Peyer's patch (tissue), 4 donors: ENCODE measurements around the gene GNB5.

ENCODE experiments used
- CTCF ChIP-seq, 6 experiments: fragments of 450-650 bp in 4 of 6; fragments of 200-600 bp in 2 of 6; sonication (generic) in 1 of 6; IDR thresholded peaks; one replicate each; pipeline ENCODE4 v1.5.1; 2017 to 2019; ENCODE audit warnings: antibody characterized with exemption in 6 of 6, mild to moderate bottlenecking in 3 of 6, moderate library complexity in 1 of 6
- POLR2A ChIP-seq, 2 donors: fragments of 450-650 bp; IDR thresholded peaks; one replicate each; pipeline ENCODE4 v1.5.1; 2017; ENCODE audit warnings: antibody characterized with exemption in 2 of 2, mild to moderate bottlenecking in 2 of 2, moderate library complexity in 2 of 2

- TF ChIP-seq CTCF (IDR thresholded peaks at IDR 0.05), result no peak
- no peak for TF ChIP-seq POLR2A (IDR thresholded peaks at IDR 0.05)
Observed at GRCh38 chr15:52080706-52081392, 110.3 kb downstream of the GNB5 start.
